Neural cell (in vitro differentiated cells): Measurements from ENCODE around the gene DEDD. TPM values are rescaled to one million over a fixed set of nuclear protein-coding genes. Genes with fewer than 3 reads are reported as not detected.

Experiments
- H2AFZ ChIP-seq: fragments of 200-600, 300-800 bp; sonication (generic), shearing (Covaris generic); 2 replicates; pipeline ENCODE4 v1.6.0; 2014; ENCODE audit warnings: low read depth, mild to moderate bottlenecking, antibody characterized with exemption, low read length, moderate library complexity
- H3F3A ChIP-seq: fragments of 200-600 bp; shearing (Covaris generic); 2 replicates; pipeline ENCODE4 v1.6.1; 2016; ENCODE audit warnings: mild to moderate bottlenecking, moderate library complexity, mixed read lengths, antibody characterized with exemption, low read length; ENCODE audit not compliant: insufficient read depth, poor library complexity, severe bottlenecking
- H3K27ac ChIP-seq: fragments of 200-600, 300-800 bp; sonication (generic), shearing (Covaris generic); 2 replicates; pipeline ENCODE4 v1.5.1; 2014; ENCODE audit warnings: mild to moderate bottlenecking, low read length, moderate library complexity
- H3K27me3 ChIP-seq: fragments of 300-800, 200-600 bp; sonication (generic), shearing (Covaris generic); 2 replicates; pipeline ENCODE4 v1.6.0; 2014; ENCODE audit warnings: mild to moderate bottlenecking, low read depth, low read length, moderate library complexity; ENCODE audit not compliant: insufficient read depth
- H3K36me3 ChIP-seq: fragments of 300-800, 200-600 bp; sonication (generic), shearing (Covaris generic); 2 replicates; pipeline ENCODE4 v1.5.1; 2014; ENCODE audit warnings: mild to moderate bottlenecking, antibody characterized with exemption, low read length, moderate library complexity; ENCODE audit not compliant: insufficient read depth
- H3K4me2 ChIP-seq: fragments of 300-800, 200-600 bp; sonication (generic), shearing (Covaris generic); 2 replicates; pipeline ENCODE4 v1.6.0; 2014; ENCODE audit warnings: mild to moderate bottlenecking, low read length
- H3K4me3 ChIP-seq: fragments of 300-800, 200-600 bp; sonication (generic), shearing (Covaris generic); 2 replicates; pipeline ENCODE4 v1.5.1; 2014; ENCODE audit warnings: mild to moderate bottlenecking, low read length, moderate library complexity
- H3K79me2 ChIP-seq: fragments of 200-600 bp; shearing (Covaris generic); replicated peaks from 2 replicates; pipeline ENCODE4 v1.6.0; 2014; ENCODE audit warnings: mild to moderate bottlenecking, low read length, moderate library complexity; ENCODE audit not compliant: insufficient read depth
- H3K9ac ChIP-seq: fragments of 300-800, 200-600 bp; sonication (generic), shearing (Covaris generic); 2 replicates; pipeline ENCODE4 v1.6.1; 2016; ENCODE audit warnings: mild to moderate bottlenecking, low read length, mixed read lengths
- H3K9me2 ChIP-seq: fragments of 200-600 bp; shearing (Covaris generic); 2 replicates; pipeline ENCODE4 v1.6.1; 2016; ENCODE audit warnings: mild to moderate bottlenecking, low read length, mixed read lengths; ENCODE audit not compliant: insufficient read depth
- H3K9me3 ChIP-seq: fragments of 200-600, 300-800 bp; sonication (generic), shearing (Covaris generic); 2 replicates; pipeline ENCODE4 v1.6.1; 2016; ENCODE audit warnings: mild to moderate bottlenecking, mixed run types, low read length, moderate library complexity, mixed read lengths
- H4K20me1 ChIP-seq: fragments of 200-600 bp; shearing (Covaris generic); 2 replicates; pipeline ENCODE4 v1.6.1; 2016; ENCODE audit warnings: mild to moderate bottlenecking, mixed run types; ENCODE audit not compliant: insufficient read depth
- CTCF ChIP-seq: fragments of 450-650 bp; IDR thresholded peaks from 2 replicates; pipeline ENCODE4 v1.5.1; 2014; ENCODE audit warnings: antibody characterized with exemption, mild to moderate bottlenecking, moderate library complexity; ENCODE audit not compliant: poor library complexity, severe bottlenecking
- EP300 ChIP-seq: fragments of 450-650 bp; conservative IDR thresholded peaks from 2 replicates; pipeline ENCODE4 v1.6.1; 2014; ENCODE audit warnings: antibody characterized with exemption, mild to moderate bottlenecking, moderate library complexity; ENCODE audit not compliant: poor library complexity, severe bottlenecking
- EZH2 ChIP-seq: fragments of 200-600, 300-800 bp; shearing (Covaris generic), sonication (generic); IDR thresholded peaks from 2 replicates; pipeline ENCODE4 v1.6.1; 2014; ENCODE audit warnings: antibody characterized with exemption, low read length, borderline replicate concordance, mild to moderate bottlenecking; ENCODE audit not compliant: insufficient read depth, poor library complexity, severe bottlenecking
- MXI1 ChIP-seq: fragments of 450-650 bp; conservative IDR thresholded peaks from 2 replicates; pipeline ENCODE4 v1.6.1; 2014; ENCODE audit warnings: antibody characterized with exemption, mild to moderate bottlenecking; ENCODE audit not compliant: poor library complexity, severe bottlenecking
- POLR2AphosphoS5 ChIP-seq: IDR thresholded peaks from 2 replicates; pipeline ENCODE4 v1.6.1; 2012
- RAD21 ChIP-seq: fragments of 450-650 bp; conservative IDR thresholded peaks from 2 replicates; pipeline ENCODE4 v1.6.1; 2014; ENCODE audit warnings: antibody characterized with exemption, mild to moderate bottlenecking, moderate library complexity
- REST ChIP-seq: IDR thresholded peaks from 2 replicates; pipeline ENCODE4 v1.6.1; 2012; ENCODE audit warnings: borderline replicate concordance
- SMC3 ChIP-seq: fragments of 450-650 bp; conservative IDR thresholded peaks from 2 replicates; pipeline ENCODE4 v1.6.1; 2014; ENCODE audit warnings: antibody characterized with exemption, mild to moderate bottlenecking, moderate library complexity; ENCODE audit not compliant: poor library complexity
- TAF1 ChIP-seq: IDR thresholded peaks from 2 replicates; pipeline ENCODE4 v1.6.1; 2012; ENCODE audit warnings: low read depth
- polyA plus RNA-seq: library from polyadenylated mRNA; depleted of rRNA; stranded (reverse); fragments of >200 nt; gene quantifications from 2 replicates; pipeline ENCODE4 v1.2.3, GENCODE V29; 2014

DEDD gene
- polyA plus RNA-seq, 1 donor from 2014 or later: 29.6 TPM

GRCh38 chr1:161171696-161172095 lies 39.2 kb upstream of the DEDD start:
- H3K27me3 ChIP-seq: no peaks in the 10 kb centered on the region
- no peaks in the 10 kb centered on the region for H3F3A ChIP-seq
- TF ChIP-seq EZH2: no peak
- no peaks in the 10 kb centered on the region for H3K36me3 ChIP-seq
- no peak overlapping the region for H2AFZ ChIP-seq
- H3K27ac ChIP-seq: no peak overlapping the region
- H3K9me2 ChIP-seq: no peaks in the 10 kb centered on the region
- no peak overlapping the region for H3K4me3 ChIP-seq
- no peak overlapping the region for H3K4me2 ChIP-seq
- no peaks in the 10 kb centered on the region for H3K9me3 ChIP-seq
- peaks cover 6% of the 10 kb centered on the region for H3K79me2 ChIP-seq
- no peaks in the 10 kb centered on the region for H4K20me1 ChIP-seq
- no peak overlapping the region for H3K9ac ChIP-seq

GRCh38 chr1:161171191-161171590 lies 38.7 kb upstream of the DEDD start:
- no peak for TF ChIP-seq EP300
- TF ChIP-seq POLR2AphosphoS5: no peak
- no peak for TF ChIP-seq CTCF
- no peak for TF ChIP-seq TAF1
- TF ChIP-seq MXI1: no peak
- TF ChIP-seq EZH2: no peak
- no peak for TF ChIP-seq SMC3
- no peak for TF ChIP-seq REST
- TF ChIP-seq RAD21: no peak
- Histone ChIP-seq H3K27ac (no peak overlapping the region), H3K36me3 (no peaks in the 10 kb centered on the region), H3F3A (no peaks in the 10 kb centered on the region), H3K79me2 (peaks cover 2% of the 10 kb centered on the region), H3K27me3 (no peaks in the 10 kb centered on the region), H4K20me1 (no peaks in the 10 kb centered on the region), H2AFZ (no peak overlapping the region), H3K4me2 (no peak overlapping the region), H3K9ac (no peak overlapping the region), H3K9me2 (no peaks in the 10 kb centered on the region), H3K4me3 (no peak overlapping the region), H3K9me3 (no peaks in the 10 kb centered on the region)

GRCh38 chr1:161168906-161169305 lies 36.4 kb upstream of the DEDD start:
- Histone ChIP-seq H3K9ac (no peak overlapping the region), H3K27ac (no peak overlapping the region), H3K36me3 (no peaks in the 10 kb centered on the region), H3K4me3 (no peak overlapping the region), H3K27me3 (no peaks in the 10 kb centered on the region), H2AFZ (no peak overlapping the region), H3K9me2 (no peaks in the 10 kb centered on the region), H3K9me3 (no peaks in the 10 kb centered on the region), H3K79me2 (no peaks in the 10 kb centered on the region), H4K20me1 (no peaks in the 10 kb centered on the region), H3K4me2 (no peak overlapping the region), H3F3A (no peaks in the 10 kb centered on the region)
- no peak for TF ChIP-seq POLR2AphosphoS5
- TF ChIP-seq EZH2: no peak
- TF ChIP-seq RAD21: no peak
- TF ChIP-seq MXI1: no peak
- TF ChIP-seq CTCF: no peak
- no peak for TF ChIP-seq TAF1
- no peak for TF ChIP-seq SMC3
